H9 (cell line): ENCODE results near the gene SLC38A9. TPM values are rescaled to one million over a fixed set of nuclear protein-coding genes. Genes with fewer than 3 reads are reported as not detected.
"Not testable (repeated sequence)": the region's sequence is repeated elsewhere in the genome, so short reads cannot be mapped to it uniquely, and the experiment has no call there.

Source experiments
- DNase-seq: peaks from one replicate; pipeline ENCODE4 v3.0.0-alpha.2; 2017
- H2AFZ ChIP-seq: one replicate; pipeline ENCODE4 v1.6.1; 2013; ENCODE audit warnings: mild to moderate bottlenecking, low read length, control low read depth, moderate library complexity
- H2AK5ac ChIP-seq: 2 replicates; pipeline ENCODE4 v1.6.1; 2013; ENCODE audit warnings: low read length, control low read depth, mixed read lengths; ENCODE audit not compliant: insufficient read length
- H2BK120ac ChIP-seq: one replicate; pipeline ENCODE4 v1.6.1; 2013; ENCODE audit warnings: low read depth, mild to moderate bottlenecking, low read length, control low read depth, inconsistent platforms; ENCODE audit not compliant: poor library complexity, severe bottlenecking
- H2BK12ac ChIP-seq: 2 replicates; pipeline ENCODE4 v1.6.1; 2013; ENCODE audit warnings: low read length, control low read depth, mixed read lengths, low read depth; ENCODE audit not compliant: insufficient read length
- H2BK15ac ChIP-seq: 2 replicates; pipeline ENCODE4 v1.6.1; 2013; ENCODE audit warnings: low read depth, low read length, control low read depth
- H2BK20ac ChIP-seq: one replicate; pipeline ENCODE4 v1.6.1; 2013; ENCODE audit warnings: low read depth, mild to moderate bottlenecking, low read length, control low read depth, inconsistent platforms; ENCODE audit not compliant: poor library complexity, severe bottlenecking
- H2BK5ac ChIP-seq: 2 replicates; pipeline ENCODE4 v1.6.1; 2013; ENCODE audit warnings: low read length, control low read depth, mixed read lengths; ENCODE audit not compliant: insufficient read length
- H3K14ac ChIP-seq: 2 replicates; pipeline ENCODE4 v1.6.1; 2013; ENCODE audit warnings: low read length, control low read depth; ENCODE audit not compliant: insufficient read depth
- H3K18ac ChIP-seq: 2 replicates; pipeline ENCODE4 v1.6.1; 2013; ENCODE audit warnings: low read depth, mild to moderate bottlenecking, mixed read lengths, low read length, control low read depth; ENCODE audit not compliant: insufficient read length
- H3K23ac ChIP-seq: 2 replicates; pipeline ENCODE4 v1.6.1; 2013; ENCODE audit warnings: low read length, control low read depth, mixed read lengths, low read depth; ENCODE audit not compliant: insufficient read length
- H3K23me2 ChIP-seq: 2 replicates; pipeline ENCODE4 v1.6.1; 2013; ENCODE audit warnings: low read depth, mild to moderate bottlenecking, mixed read lengths, low read length, control low read depth; ENCODE audit not compliant: insufficient read length, poor library complexity, severe bottlenecking
- H3K27ac ChIP-seq: 2 replicates; pipeline ENCODE4 v1.5.1; 2013; ENCODE audit warnings: low read length, control low read depth, mixed read lengths, low read depth; ENCODE audit not compliant: insufficient read length
- H3K27me3 ChIP-seq: 2 replicates; pipeline ENCODE4 v1.6.1; 2013; ENCODE audit warnings: low read length, control low read depth, inconsistent platforms; ENCODE audit not compliant: insufficient read depth
- H3K4ac ChIP-seq: 2 replicates; pipeline ENCODE4 v1.6.1; 2013; ENCODE audit warnings: low read depth, mild to moderate bottlenecking, control low read depth, inconsistent platforms, low read length, moderate library complexity
- H3K4me1 ChIP-seq: 2 replicates; pipeline ENCODE4 v1.6.1; 2013; ENCODE audit warnings: low read length, control low read depth, inconsistent platforms; ENCODE audit not compliant: insufficient read depth
- H3K4me2 ChIP-seq: 2 replicates; pipeline ENCODE4 v1.6.1; 2013; ENCODE audit warnings: low read length, control low read depth, mixed read lengths; ENCODE audit not compliant: insufficient read length, insufficient read depth
- H3K56ac ChIP-seq: 2 replicates; pipeline ENCODE4 v1.6.1; 2013; ENCODE audit warnings: low read depth, mild to moderate bottlenecking, mixed read lengths, low read length, control low read depth; ENCODE audit not compliant: insufficient read length
- H3K79me1 ChIP-seq: 2 replicates; pipeline ENCODE4 v1.6.1; 2013; ENCODE audit warnings: low read depth, mild to moderate bottlenecking, moderate library complexity, low read length, control low read depth, inconsistent platforms; ENCODE audit not compliant: insufficient read depth, poor library complexity, severe bottlenecking
- H3K79me2 ChIP-seq: 2 replicates; pipeline ENCODE4 v1.6.1; 2013; ENCODE audit warnings: low read length, control low read depth, inconsistent platforms; ENCODE audit not compliant: insufficient read depth
- H3K9ac ChIP-seq: 2 replicates; pipeline ENCODE4 v1.6.1; 2013; ENCODE audit warnings: low read length, control low read depth, mixed read lengths; ENCODE audit not compliant: insufficient read length; ENCODE audit errors: extremely low read depth
- H3K9me3 ChIP-seq: one replicate; pipeline ENCODE4 v1.6.1; 2013; ENCODE audit warnings: low read depth, low read length, inconsistent platforms; ENCODE audit not compliant: control insufficient read depth
- H3T11ph ChIP-seq: one replicate; pipeline ENCODE4 v1.6.1; 2013; ENCODE audit warnings: mild to moderate bottlenecking, low read length, control low read depth, inconsistent platforms
- H4K20me1 ChIP-seq: one replicate; pipeline ENCODE4 v1.6.1; 2013; ENCODE audit not compliant: control insufficient read depth, insufficient read length, insufficient read depth
- H4K5ac ChIP-seq: 2 replicates; pipeline ENCODE4 v1.6.1; 2013; ENCODE audit warnings: low read depth, mild to moderate bottlenecking, mixed read lengths, low read length, control low read depth; ENCODE audit not compliant: insufficient read length
- H4K8ac ChIP-seq: replicated peaks from 2 replicates; pipeline ENCODE4 v1.6.1; 2013; ENCODE audit warnings: low read length, control low read depth, mixed read lengths, low read depth; ENCODE audit not compliant: insufficient read length
- H4K91ac ChIP-seq: 2 replicates; pipeline ENCODE4 v1.6.1; 2013; ENCODE audit warnings: low read depth, mild to moderate bottlenecking, moderate library complexity, mixed read lengths, low read length, control low read depth; ENCODE audit not compliant: insufficient read length
- H3K27ac Mint-ChIP-seq, 3 experiments: 2 replicates in 2 of 3; 3 replicates in 1 of 3; pipeline ENCODE4 v1.8.0; 2020 to 2021; ENCODE audit warnings: mixed read lengths in 3 of 3, mild to moderate bottlenecking in 1 of 3, moderate library complexity in 1 of 3
- H3K27me3 Mint-ChIP-seq: 2 replicates; pipeline ENCODE4 v1.8.0; 2021; ENCODE audit warnings: low read depth, mild to moderate bottlenecking, moderate library complexity, mixed read lengths
- H3K36me3 Mint-ChIP-seq, 3 experiments: 2 replicates in 2 of 3; 3 replicates in 1 of 3; pipeline ENCODE4 v1.8.0; 2020 to 2021; ENCODE audit warnings: low read depth in 3 of 3, mixed read lengths in 3 of 3; ENCODE audit not compliant: insufficient read depth in 1 of 3
- H3K4me1 Mint-ChIP-seq, 2 experiments: 2 replicates each; pipeline ENCODE4 v1.8.0; 2020; ENCODE audit warnings: mixed read lengths in 2 of 2
- H3K4me3 Mint-ChIP-seq, 2 experiments: 2 replicates in 1 of 2; 3 replicates in 1 of 2; pipeline ENCODE4 v1.8.0; 2020 to 2021; ENCODE audit warnings: mild to moderate bottlenecking in 2 of 2, mixed read lengths in 2 of 2, moderate library complexity in 1 of 2
- H3K9me3 Mint-ChIP-seq, 2 experiments: 2 replicates in 1 of 2; 3 replicates in 1 of 2; pipeline ENCODE4 v1.8.0; 2020; ENCODE audit warnings: mild to moderate bottlenecking in 2 of 2, mixed read lengths in 2 of 2, moderate library complexity in 1 of 2
- WGBS: extraction: QIAGEN DNeasy Blood & Tissue Kit; methylation state at CpG from one replicate; pipeline ENCODE4 v1.1.7; 2013; ENCODE audit warnings: missing lambda C conversion rate, low lambda C conversion rate, mixed read lengths; ENCODE audit not compliant: insufficient read length; ENCODE audit errors: extremely low coverage; 5-methylcytosine and 5-hydroxymethylcytosine counted together
- total RNA-seq: library from RNA; stranded (reverse); gene quantifications from 2 replicates; pipeline ENCODE4 v1.2.1, GENCODE V29; 2021
- TF ChIP-seq, protein P1 (sequence below): fragments of 200-600 bp; sonication (generic); conservative IDR thresholded peaks from 3 replicates; pipeline ENCODE4 v1.8.0; 2021; ENCODE audit warnings: antibody characterized with exemption, mild to moderate bottlenecking

SLC38A9 gene
- total RNA-seq, 1 experiment from 2014 or later, result 48.5 TPM

DNA sequence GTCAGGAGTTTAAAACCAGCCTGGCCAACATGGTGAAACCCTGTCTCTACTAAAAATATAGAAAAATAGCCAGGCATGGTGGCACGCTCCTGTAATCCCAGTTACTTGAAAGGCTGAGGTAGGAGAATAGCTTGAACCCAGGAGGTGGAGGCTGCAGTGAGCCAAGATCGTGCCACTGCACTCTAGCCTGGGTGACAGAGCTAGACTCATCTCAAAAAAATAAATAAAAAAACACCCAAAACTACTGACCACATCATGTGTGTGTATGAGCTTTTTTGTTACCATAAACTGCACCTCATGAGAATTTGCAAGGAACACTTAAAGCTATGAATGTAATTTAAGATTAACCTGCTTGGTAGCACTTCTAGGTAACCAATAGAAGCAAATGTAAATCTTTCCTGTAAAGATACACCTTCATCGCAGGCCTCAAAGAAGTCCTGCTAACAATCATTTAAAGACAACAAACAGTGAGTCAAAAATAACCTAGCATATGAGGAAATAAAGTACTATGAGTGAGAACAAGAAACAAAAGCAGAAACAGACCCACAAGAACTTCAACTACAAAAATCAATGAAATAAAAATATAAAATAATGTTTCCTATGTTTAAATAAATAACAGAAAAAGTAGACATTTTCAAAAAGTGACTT, 13.0 kb downstream of the SLC38A9 start:
- no peak overlapping the region for H2BK5ac ChIP-seq
- Mint-ChIP-seq H3K9me3 (peaks cover 20 to 23% of the 10 kb centered on the region in 2 experiments), H3K4me3 (no peak overlapping the region), H3K36me3 (peaks cover 30 to 56% (median 50%) of the 10 kb centered on the region in 3 experiments), H3K27me3 (no peaks in the 10 kb centered on the region), H3K27ac (no peak overlapping the region), H3K4me1 (no peaks in the 10 kb centered on the region)
- no peak overlapping the region for H3K56ac ChIP-seq
- no peak overlapping the region for H4K5ac ChIP-seq
- H2AK5ac ChIP-seq, result no peak overlapping the region
- no peaks in the 10 kb centered on the region for H3K23me2 ChIP-seq
- no peak overlapping the region for H2BK15ac ChIP-seq
- no peak overlapping the region for H3T11ph ChIP-seq
- no peaks in the 10 kb centered on the region for H3K27me3 ChIP-seq
- no peak overlapping the region for H2BK20ac ChIP-seq
- H3K79me1 ChIP-seq, result no peaks in the 10 kb centered on the region
- no peaks in the 10 kb centered on the region for H3K79me2 ChIP-seq
- no CpG with 5 or more reads among the region's 3 CpGs for WGBS
- no peak overlapping the region for H4K91ac ChIP-seq
- no peak overlapping the region for H3K9ac ChIP-seq
- H3K27ac ChIP-seq, result no peak overlapping the region
- no peak overlapping the region for H2BK120ac ChIP-seq
- no peak for DNase-seq
- no peak overlapping the region for H3K23ac ChIP-seq
- H3K4me1 ChIP-seq, result no peaks in the 10 kb centered on the region
- no peak overlapping the region for H3K4me2 ChIP-seq
- H4K20me1 ChIP-seq, result no peaks in the 10 kb centered on the region
- TF ChIP-seq, protein P1, sequence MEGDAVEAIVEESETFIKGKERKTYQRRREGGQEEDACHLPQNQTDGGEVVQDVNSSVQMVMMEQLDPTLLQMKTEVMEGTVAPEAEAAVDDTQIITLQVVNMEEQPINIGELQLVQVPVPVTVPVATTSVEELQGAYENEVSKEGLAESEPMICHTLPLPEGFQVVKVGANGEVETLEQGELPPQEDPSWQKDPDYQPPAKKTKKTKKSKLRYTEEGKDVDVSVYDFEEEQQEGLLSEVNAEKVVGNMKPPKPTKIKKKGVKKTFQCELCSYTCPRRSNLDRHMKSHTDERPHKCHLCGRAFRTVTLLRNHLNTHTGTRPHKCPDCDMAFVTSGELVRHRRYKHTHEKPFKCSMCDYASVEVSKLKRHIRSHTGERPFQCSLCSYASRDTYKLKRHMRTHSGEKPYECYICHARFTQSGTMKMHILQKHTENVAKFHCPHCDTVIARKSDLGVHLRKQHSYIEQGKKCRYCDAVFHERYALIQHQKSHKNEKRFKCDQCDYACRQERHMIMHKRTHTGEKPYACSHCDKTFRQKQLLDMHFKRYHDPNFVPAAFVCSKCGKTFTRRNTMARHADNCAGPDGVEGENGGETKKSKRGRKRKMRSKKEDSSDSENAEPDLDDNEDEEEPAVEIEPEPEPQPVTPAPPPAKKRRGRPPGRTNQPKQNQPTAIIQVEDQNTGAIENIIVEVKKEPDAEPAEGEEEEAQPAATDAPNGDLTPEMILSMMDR, result no peak
- H3K4ac ChIP-seq, result no peak overlapping the region
- no peak overlapping the region for H3K18ac ChIP-seq
- H3K9me3 ChIP-seq, result no peaks in the 10 kb centered on the region
- H2BK12ac ChIP-seq, result no peak overlapping the region
- no peak overlapping the region for H4K8ac ChIP-seq
- no peak overlapping the region for H3K14ac ChIP-seq
- H2AFZ ChIP-seq, result no peak overlapping the region

DNA sequence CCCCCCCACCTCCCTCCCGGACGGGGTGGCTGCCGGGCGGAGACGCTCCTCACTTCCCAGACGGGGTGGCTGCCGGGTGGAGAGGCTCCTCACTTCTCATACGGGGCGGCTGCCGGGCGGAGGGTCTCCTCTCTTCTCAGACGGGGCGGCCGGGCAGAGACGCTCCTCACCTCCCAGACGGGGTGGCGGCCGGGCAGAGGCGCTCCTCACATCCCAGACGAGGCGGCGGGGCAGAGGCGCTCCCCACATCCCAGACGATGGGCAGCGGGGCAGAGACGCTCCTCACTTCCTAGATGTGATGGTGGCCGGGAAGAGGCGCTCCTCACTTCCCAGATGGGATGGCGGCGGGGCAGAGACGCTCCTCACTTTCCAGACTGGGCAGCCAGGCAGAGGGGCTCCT, 15.4 kb downstream of the SLC38A9 start:
- H4K20me1 ChIP-seq, H3K23me2 ChIP-seq, H2AK5ac ChIP-seq, H3K79me2 ChIP-seq, H4K5ac ChIP-seq, H3K14ac ChIP-seq, H3K9ac ChIP-seq, H2BK15ac ChIP-seq, H2BK20ac ChIP-seq, H3K9me3 ChIP-seq, H2BK120ac ChIP-seq, DNase-seq, H3K27me3 Mint-ChIP-seq, H3K27ac Mint-ChIP-seq, H3K18ac ChIP-seq, H3K27ac ChIP-seq, H3T11ph ChIP-seq, H3K56ac ChIP-seq, H3K4ac ChIP-seq, H3K4me2 ChIP-seq, H4K8ac ChIP-seq, H2AFZ ChIP-seq, H3K4me1 ChIP-seq, H3K27me3 ChIP-seq, H3K4me1 Mint-ChIP-seq, H3K23ac ChIP-seq, H4K91ac ChIP-seq, H3K79me1 ChIP-seq, H2BK5ac ChIP-seq, H2BK12ac ChIP-seq, H3K4me3 Mint-ChIP-seq: not testable (repeated sequence)
- H3K36me3 Mint-ChIP-seq, result peaks cover 32 to 50% (median 42%) of the 10 kb centered on the region in 3 experiments
- H3K9me3 Mint-ChIP-seq, result peaks cover 20 to 23% of the 10 kb centered on the region in 2 experiments
- WGBS, result no CpG with 5 or more reads among the region's 31 CpGs
